HepG2 (cell line): Measurements from ENCODE around the gene SOCS7.

Experiments used
- CHD4 ChIP-seq: fragments of 200-600 bp; sonication (generic); IDR thresholded peaks from 2 replicates; pipeline ENCODE4 v1.7.0; 2017; ENCODE audit warnings: mild to moderate bottlenecking, low read length, borderline replicate concordance
- MEIS1 ChIP-seq: sonication (generic); formaldehyde crosslinking; IDR thresholded peaks from 2 replicates; pipeline ENCODE4 v1.9.0; 2021; ENCODE audit warnings: mild to moderate bottlenecking, missing genetic modification reagents, moderate library complexity, borderline replicate concordance
- POLR2A ChIP-seq, 2 experiments: IDR thresholded peaks; 2 replicates each; pipeline ENCODE4 v1.6.1; 2011; ENCODE audit warnings: low read depth in 2 of 2, low read length in 2 of 2, mild to moderate bottlenecking in 1 of 2, moderate library complexity in 1 of 2; ENCODE audit not compliant: insufficient read depth in 1 of 2
- SALL1 ChIP-seq: sonication (generic); formaldehyde crosslinking; IDR thresholded peaks from 2 replicates; pipeline ENCODE4 v1.8.0; 2022; ENCODE audit warnings: mild to moderate bottlenecking, missing genetic modification reagents
- SRSF9 ChIP-seq: fragments of 200-400 bp; formaldehyde crosslinking; IDR thresholded peaks from 2 replicates; pipeline ENCODE4 v1.6.1; 2018; ENCODE audit warnings: borderline replicate concordance, mild to moderate bottlenecking, low read depth, low read length; ENCODE audit not compliant: insufficient read depth, poor library complexity, severe bottlenecking
- ZFP36L2 ChIP-seq: sonication (generic); formaldehyde crosslinking; IDR thresholded peaks from 2 replicates; pipeline ENCODE4 v1.4.0; 2020; ENCODE audit warnings: missing genetic modification reagents

DNA sequence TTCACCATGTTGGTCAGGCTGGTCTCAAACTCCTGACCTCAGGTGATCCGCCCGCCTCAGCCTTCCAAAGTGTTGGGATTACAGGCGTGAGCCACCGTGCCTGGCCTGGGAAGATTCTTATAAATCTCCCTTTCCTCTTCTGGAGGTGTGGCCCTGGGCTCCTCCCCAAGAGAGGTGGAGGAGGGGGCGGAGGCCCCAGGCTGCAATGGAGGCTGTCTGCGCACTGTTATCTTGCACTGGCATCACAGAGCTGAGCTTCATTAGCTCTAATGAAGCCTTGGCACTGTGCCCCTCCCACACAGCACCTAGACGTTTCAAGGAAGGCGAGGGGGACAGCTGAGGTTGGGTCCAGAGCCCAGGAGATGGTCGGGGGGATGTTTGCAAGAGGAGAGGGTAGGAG lies 84.2 kb downstream of the SOCS7 start:
- no peak for TF ChIP-seq SALL1 (CRISPR knock-in tag)
- TF ChIP-seq POLR2A (IDR thresholded peaks at IDR 0.05; ENCODE audit: insufficient read depth in 1 of 2, low read depth in 2 of 2, low read length in 2 of 2), result no peak
- no peak for TF ChIP-seq ZFP36L2 (CRISPR knock-in tag)
- no peak for TF ChIP-seq SRSF9
- TF ChIP-seq CHD4, result no peak
- no peak for TF ChIP-seq MEIS1 (CRISPR knock-in tag)
